Left forelimb (tissue), 1 donor: ENCODE results near the gene LMF2.

Experiments
- DNase-seq: peaks from one replicate; pipeline ENCODE4 v3.0.0-alpha.2; 2018; ENCODE audit warnings: low spot score

The LMF2 gene

GRCh38 chr22:50464451-50464850 lies 43.1 kb downstream of the LMF2 start:
- no peak for DNase-seq

- no peak for DNase-seq
Observed at GRCh38 chr22:50463188-50463900, 44.2 kb downstream of the LMF2 start.

- DNase-seq, result no peak
Observed at GRCh38 chr22:50461979-50462540, 45.4 kb downstream of the LMF2 start.

- no peak for DNase-seq
Observed at GRCh38 chr22:50461536-50461935, 46.0 kb downstream of the LMF2 start.

GRCh38 chr22:50460938-50461337 lies 46.6 kb downstream of the LMF2 start:
- DNase-seq, result no peak

- no peak for DNase-seq
Observed at GRCh38 chr22:50459496-50460140, 47.9 kb downstream of the LMF2 start.

- DNase-seq, result no peak
Observed at GRCh38 chr22:50459016-50459415, 48.5 kb downstream of the LMF2 start.

- no peak for DNase-seq
Observed at GRCh38 chr22:50456466-50457234, 50.9 kb downstream of the LMF2 start.

GRCh38 chr22:50456026-50456425 lies 51.5 kb downstream of the LMF2 start:
- no peak for DNase-seq

GRCh38 chr22:50455201-50455600 lies 52.3 kb downstream of the LMF2 start:
- no peak for DNase-seq

GRCh38 chr22:50454556-50455075 lies 52.9 kb downstream of the LMF2 start:
- DNase-seq, result no peak
